ENCODE data around the gene DPP6. TPM values are rescaled to one million over a fixed set of nuclear protein-coding genes. Genes with fewer than 3 reads are reported as not detected.

The DPP6 gene
- total RNA-seq, 2 donors from 2014 or later: 0.99 to 1.8 TPM

DNA sequence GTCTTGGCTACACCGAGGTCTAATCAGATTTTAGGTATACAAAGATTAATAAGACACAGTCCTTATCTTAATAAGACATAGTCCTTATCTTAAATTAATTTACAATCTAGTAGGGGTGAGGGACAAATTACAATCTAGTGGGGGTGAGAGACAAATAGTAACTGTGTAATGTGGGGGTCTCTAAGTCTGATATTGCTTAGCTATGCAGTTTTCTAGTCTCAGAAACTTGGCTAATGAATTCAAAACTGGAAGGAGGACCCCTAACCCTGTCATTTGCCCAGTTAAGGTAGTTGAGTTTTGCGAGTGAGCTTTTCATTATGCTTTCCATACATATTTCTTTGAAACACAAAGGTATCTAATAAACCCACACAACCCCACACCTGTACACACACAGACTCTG lies 136.1 kb downstream of the DPP6 start:
- no peak for TF ChIP-seq POLR2A (IDR thresholded peaks at IDR 0.05)
- TF ChIP-seq, protein P1, sequence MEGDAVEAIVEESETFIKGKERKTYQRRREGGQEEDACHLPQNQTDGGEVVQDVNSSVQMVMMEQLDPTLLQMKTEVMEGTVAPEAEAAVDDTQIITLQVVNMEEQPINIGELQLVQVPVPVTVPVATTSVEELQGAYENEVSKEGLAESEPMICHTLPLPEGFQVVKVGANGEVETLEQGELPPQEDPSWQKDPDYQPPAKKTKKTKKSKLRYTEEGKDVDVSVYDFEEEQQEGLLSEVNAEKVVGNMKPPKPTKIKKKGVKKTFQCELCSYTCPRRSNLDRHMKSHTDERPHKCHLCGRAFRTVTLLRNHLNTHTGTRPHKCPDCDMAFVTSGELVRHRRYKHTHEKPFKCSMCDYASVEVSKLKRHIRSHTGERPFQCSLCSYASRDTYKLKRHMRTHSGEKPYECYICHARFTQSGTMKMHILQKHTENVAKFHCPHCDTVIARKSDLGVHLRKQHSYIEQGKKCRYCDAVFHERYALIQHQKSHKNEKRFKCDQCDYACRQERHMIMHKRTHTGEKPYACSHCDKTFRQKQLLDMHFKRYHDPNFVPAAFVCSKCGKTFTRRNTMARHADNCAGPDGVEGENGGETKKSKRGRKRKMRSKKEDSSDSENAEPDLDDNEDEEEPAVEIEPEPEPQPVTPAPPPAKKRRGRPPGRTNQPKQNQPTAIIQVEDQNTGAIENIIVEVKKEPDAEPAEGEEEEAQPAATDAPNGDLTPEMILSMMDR (IDR thresholded peaks at IDR 0.05): no peak
- no peaks in the 10 kb centered on the region for H3K27me3 ChIP-seq
- no peak overlapping the region for H3K27ac ChIP-seq
- 44 to 49% methylated on average over 2 of the region's 2 CpGs for WGBS, 2 donors
- H3K36me3 ChIP-seq (replicated peaks in 1 of 2; ENCODE audit: insufficient read depth in 1 of 2, low read depth in 2 of 2): no peaks in the 10 kb centered on the region
- ATAC-seq (no peak), DNase-seq (no peak)
- H3K9me3 ChIP-seq: no peaks in the 10 kb centered on the region
- intact Hi-C loops (cut with DNase I): no loop called here
- H3K4me3 ChIP-seq: no peak overlapping the region
- no peaks in the 10 kb centered on the region for H3K4me1 ChIP-seq

DNA sequence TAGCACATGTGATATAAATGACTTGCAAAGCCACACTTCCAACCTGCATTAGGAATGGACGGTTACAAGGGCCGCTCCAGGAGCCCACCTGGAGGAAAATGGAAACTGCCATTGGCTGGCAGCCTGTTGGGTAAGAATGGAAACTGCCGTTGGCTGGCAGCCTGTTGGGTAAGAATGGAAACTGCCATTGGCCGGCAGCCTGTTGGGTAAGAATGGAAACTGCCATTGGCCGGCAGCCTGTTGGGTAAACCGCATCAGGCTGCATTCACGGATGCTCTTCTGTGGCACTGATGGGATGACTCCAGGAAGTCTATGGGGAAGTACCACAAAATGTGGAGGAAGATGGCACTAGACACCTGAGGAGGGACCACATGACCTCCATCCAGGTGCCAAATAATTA lies 143.1 kb downstream of the DPP6 start:
- ATAC-seq (no peak), DNase-seq (no peak)
- H3K9me3 ChIP-seq: no peaks in the 10 kb centered on the region
- no peaks in the 10 kb centered on the region for H3K4me1 ChIP-seq
- H3K27ac ChIP-seq: no peak overlapping the region
- no peaks in the 10 kb centered on the region for H3K27me3 ChIP-seq
- TF ChIP-seq POLR2A (IDR thresholded peaks at IDR 0.05): no peak
- no peak overlapping the region for H3K4me3 ChIP-seq
- intact Hi-C loops (cut with DNase I): no loop called here
- H3K36me3 ChIP-seq (replicated peaks in 1 of 2; ENCODE audit: insufficient read depth in 1 of 2, low read depth in 2 of 2): no peaks in the 10 kb centered on the region
- 83 to 85% methylated on average over 7 of the region's 7 CpGs for WGBS, 2 donors

DNA sequence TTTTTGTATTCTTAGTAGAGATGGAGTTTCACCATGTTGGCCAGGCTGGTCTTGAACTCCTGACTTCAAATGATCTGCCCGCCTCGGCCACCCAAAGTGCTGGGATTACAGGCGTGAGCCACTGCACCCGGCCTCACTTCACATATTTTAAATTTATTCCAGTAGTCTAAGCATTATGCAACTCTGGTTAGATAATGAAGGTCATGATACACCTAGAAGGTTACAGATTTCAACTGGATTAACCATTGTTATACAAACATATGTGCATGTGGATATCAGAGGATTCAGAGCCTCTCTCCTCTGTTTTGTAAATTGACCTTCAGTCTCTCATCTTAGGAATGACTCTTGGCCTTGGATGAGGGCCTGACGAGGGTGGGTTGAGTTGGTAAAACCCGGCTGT lies 146.3 kb downstream of the DPP6 start:
- no peaks in the 10 kb centered on the region for H3K4me1 ChIP-seq
- no peak for TF ChIP-seq POLR2A (IDR thresholded peaks at IDR 0.05)
- TF ChIP-seq, protein P1 (IDR thresholded peaks at IDR 0.05): no peak
- H3K36me3 ChIP-seq (replicated peaks in 1 of 2; ENCODE audit: insufficient read depth in 1 of 2, low read depth in 2 of 2): no peaks in the 10 kb centered on the region
- intact Hi-C loops (cut with DNase I): no loop called here
- DNase-seq (no peak), ATAC-seq (no peak)
- H3K27me3 ChIP-seq: no peaks in the 10 kb centered on the region
- no peak overlapping the region for H3K4me3 ChIP-seq
- H3K27ac ChIP-seq: no peak overlapping the region
- H3K9me3 ChIP-seq: no peaks in the 10 kb centered on the region
- WGBS, 2 donors: 57 to 63% methylated on average over 6 of the region's 6 CpGs

DNA sequence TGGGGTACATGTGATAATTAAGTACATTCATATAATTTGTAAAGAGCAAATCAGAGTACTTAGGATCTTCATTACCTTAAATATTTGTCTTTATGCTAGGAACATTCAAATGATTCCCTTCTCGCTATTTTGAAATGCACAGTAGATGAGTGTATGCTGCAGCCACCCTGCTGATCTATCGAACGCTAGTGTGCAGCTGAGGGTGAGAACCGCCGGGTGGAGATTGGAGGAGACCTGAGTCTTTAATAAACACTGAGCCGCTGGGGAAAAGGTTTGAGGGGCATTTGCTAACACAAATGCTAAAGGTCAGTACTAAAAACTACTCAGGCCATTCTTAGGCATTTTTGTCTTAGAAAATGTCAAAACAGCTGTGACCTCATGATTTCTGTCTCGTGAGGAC lies 148.0 kb downstream of the DPP6 start:
- H3K27ac ChIP-seq: no peak overlapping the region
- ATAC-seq (no peak), DNase-seq (no peak)
- no peak overlapping the region for H3K4me3 ChIP-seq
- H3K36me3 ChIP-seq (replicated peaks in 1 of 2; ENCODE audit: insufficient read depth in 1 of 2, low read depth in 2 of 2): no peaks in the 10 kb centered on the region
- no peaks in the 10 kb centered on the region for H3K9me3 ChIP-seq
- no peaks in the 10 kb centered on the region for H3K4me1 ChIP-seq
- intact Hi-C loops (cut with DNase I): no loop called here
- 33 to 39% methylated on average over 7 of the region's 7 CpGs for WGBS, 2 donors
- TF ChIP-seq, protein P1 (IDR thresholded peaks at IDR 0.05): no peak
- no peak for TF ChIP-seq POLR2A (IDR thresholded peaks at IDR 0.05)
- H3K27me3 ChIP-seq: no peaks in the 10 kb centered on the region

DNA sequence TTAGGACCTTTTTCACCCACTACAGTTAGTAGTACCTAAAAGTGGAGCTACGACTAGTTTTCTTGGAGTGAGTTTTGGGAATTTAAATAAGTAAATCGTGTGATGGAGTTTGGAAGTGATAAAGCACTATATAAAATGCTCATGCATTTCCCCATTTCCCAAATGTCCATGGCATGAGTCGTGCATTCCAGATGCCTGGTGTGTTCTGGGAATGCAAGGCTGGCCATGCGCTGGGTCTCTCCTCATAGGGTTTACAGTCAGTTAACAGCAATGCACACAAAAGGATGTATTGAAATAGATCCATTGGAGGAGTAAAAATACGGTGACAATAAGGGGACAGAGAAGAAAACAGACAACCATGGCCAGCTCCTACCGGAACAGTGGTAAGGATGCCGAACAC lies 149.8 kb downstream of the DPP6 start:
- DNase-seq: no peak
- Histone ChIP-seq H3K27ac (no peak overlapping the region), H3K4me1 (no peaks in the 10 kb centered on the region), H3K27me3 (no peaks in the 10 kb centered on the region), H3K36me3 (replicated peaks in 1 of 2; ENCODE audit: insufficient read depth in 1 of 2, low read depth in 2 of 2) (no peaks in the 10 kb centered on the region), H3K9me3 (no peaks in the 10 kb centered on the region), H3K4me3 (no peak overlapping the region)
- intact Hi-C loops (cut with DNase I): no loop called here
- 68 to 69% methylated on average over 7 of the region's 7 CpGs for WGBS, 2 donors
- no peak for TF ChIP-seq POLR2A (IDR thresholded peaks at IDR 0.05)
- TF ChIP-seq, protein P1 (IDR thresholded peaks at IDR 0.05): no peak
- ATAC-seq: no peak
